Amniotic epithelial cell (primary cell): ENCODE results near the gene RCVRN.

Experiments used
- DNase-seq: peaks from one replicate; pipeline ENCODE4 v3.0.0-alpha.2; 2010; ENCODE audit warnings: low read depth

RCVRN gene

GRCh38 chr17:9905078-9905415 is at the start of gene RCVRN:
RCVRN (minus strand) TSS chr17:9905271; CDS start chr17:9905180, 91 bp downstream.
- DNase-seq, result no peak

GRCh38 chr17:9953492-9953891 is 48.4 kb upstream of the RCVRN start:
- DNase-seq, result no peak

- DNase-seq, result no peak
Measured at GRCh38 chr17:9951803-9952202, 46.7 kb upstream of the RCVRN start.

DNA sequence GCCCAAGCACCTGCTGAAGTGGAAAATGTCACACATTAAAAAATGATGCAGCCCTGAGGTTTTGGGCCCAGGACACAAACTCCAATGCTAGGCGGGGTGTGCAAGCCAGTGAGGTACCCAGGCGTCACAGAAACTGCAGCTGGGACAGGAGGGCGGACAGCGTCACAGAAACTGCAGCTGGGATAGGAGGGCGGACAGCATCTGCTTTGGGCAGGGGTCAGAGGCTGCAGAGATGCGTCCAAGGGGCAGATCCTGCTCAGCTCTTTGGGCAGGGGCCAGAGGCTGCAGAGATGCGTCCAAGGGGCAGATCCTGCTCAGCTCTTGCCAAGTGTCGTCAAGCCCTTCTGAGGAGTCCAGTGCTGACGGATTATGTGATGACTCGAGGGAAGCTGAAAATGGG is 43.9 kb upstream of the RCVRN start:
- DNase-seq, result no peak

DNA sequence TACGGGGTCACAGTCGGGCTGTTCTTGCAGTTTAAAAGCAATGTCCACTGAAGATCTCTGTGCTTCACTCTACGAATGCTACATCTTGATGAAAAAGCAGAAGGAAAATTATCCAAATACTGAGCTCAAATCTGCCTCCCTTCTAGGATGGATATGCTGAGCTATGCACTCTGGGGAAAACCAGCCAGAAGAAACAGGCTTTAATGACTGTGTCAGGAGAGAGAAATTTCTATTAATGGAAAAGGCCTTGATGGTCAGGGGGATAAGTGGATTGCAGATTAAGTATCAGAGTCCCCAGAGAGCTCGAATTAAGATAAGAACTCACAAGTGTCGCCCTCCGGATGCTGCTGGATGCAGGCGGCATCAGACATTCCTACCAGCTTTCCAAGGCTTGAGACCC is 39.6 kb upstream of the RCVRN start:
- no peak for DNase-seq

GRCh38 chr17:9943343-9943742 is 38.3 kb upstream of the RCVRN start:
- no peak for DNase-seq

DNA sequence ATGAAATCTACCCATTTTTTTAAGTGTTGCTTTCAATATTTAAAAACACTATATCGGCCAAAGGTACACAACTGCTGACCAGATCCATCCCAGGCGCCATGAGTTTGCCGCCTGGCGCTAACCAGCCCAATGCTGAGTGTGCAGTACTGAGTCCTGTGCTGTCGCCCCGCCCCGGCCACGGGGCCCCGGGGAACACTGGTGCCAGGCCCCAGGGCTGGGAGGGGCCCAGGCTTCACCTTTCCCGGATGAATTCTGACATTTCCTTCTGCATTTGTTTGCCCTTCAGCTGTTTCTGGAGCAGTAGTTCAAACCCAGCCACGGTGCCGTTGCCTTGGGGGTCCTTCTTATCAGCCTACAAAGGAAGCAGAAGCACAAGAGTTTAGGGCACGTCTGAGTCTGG is 37.8 kb upstream of the RCVRN start:
- DNase-seq, result no peak

GRCh38 chr17:9941305-9941704 is 36.2 kb upstream of the RCVRN start:
- DNase-seq, result no peak

GRCh38 chr17:9940841-9941240 is 35.8 kb upstream of the RCVRN start:
- DNase-seq, result no peak

DNA sequence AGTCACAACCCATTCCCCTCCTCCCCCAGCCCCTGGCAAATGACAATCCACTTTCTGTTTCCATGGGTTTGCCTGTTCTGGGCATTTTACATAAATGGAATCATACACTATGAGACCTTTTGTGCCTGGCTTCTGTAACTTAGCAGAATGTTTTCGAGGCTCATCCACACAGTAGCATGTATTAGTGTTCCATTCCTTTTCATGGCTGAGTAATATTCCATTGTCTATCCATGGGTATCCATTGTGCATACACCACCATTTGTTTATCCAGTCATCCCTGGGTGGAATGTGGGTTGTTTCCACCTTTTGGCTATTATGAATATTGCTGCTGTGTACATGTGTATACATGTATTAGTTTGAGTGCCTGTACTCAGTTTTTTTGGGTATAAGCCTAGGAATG is 33.7 kb upstream of the RCVRN start:
- no peak for DNase-seq

DNA sequence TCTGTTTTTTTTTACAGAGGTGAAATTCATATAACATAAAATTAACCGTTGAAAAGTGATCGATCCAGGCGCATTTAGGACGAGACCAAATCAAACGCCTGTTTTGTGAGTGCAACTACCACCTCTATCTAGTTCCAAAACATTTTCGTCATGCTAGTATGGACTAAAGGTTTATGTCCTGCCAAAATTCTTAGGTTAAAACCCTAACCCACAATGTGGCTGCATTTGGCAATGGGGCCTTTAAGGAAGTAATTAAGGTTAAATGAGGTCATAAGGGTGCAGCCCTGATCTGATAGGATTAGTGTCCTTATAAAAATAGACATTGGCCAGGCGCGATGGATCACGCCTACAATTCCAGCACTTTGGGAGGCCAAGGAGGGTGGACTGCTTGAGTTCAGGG is 32.8 kb upstream of the RCVRN start:
- DNase-seq, result no peak

- DNase-seq, result no peak
Measured at GRCh38 chr17:9937241-9937761, 32.2 kb upstream of the RCVRN start.

GRCh38 chr17:9936095-9936494 is 31.0 kb upstream of the RCVRN start:
- DNase-seq, result no peak

DNA sequence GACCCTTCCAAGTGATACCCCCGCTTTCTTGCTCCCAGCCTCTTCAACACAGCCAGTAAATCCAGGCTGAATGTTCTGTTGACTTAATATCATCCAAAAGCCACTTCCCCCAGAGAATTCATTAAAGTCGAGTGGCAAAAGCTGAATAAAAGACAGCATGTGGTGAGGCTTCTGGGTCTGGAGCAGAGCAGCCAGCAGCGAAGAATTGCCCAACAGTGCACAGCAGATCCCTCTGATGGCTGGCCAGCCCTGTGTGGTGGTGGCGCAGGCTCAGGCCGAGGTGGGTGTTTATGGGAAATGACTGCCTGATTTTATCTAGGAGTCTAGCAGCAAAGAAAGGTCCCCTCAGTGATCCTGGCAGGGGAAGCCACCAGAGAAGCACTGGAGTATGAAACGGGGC is 30.3 kb upstream of the RCVRN start:
- DNase-seq, result peak; percentile 24

- DNase-seq, result no peak
Measured at GRCh38 chr17:9934331-9934730, 29.3 kb upstream of the RCVRN start.

DNA sequence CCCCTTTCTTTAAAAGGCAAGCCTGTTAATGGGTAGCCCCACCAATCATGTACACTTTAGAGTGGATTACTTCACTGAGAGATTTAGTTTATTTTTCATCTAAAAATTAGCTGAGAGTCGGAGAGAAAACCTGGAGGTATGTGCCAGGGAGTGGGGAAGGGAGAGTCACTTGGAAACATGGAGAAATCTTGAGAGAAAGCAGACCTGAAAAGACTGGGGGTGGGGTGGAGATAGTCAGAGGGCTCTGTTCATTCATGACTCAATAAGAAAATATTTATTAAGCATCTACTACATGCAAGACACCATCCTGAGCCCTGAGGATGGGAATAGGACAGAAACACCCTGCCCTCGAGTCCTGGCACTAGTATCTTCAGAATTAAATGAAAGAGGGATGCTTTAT is 27.4 kb upstream of the RCVRN start:
- DNase-seq, result peak; percentile 87

DNA sequence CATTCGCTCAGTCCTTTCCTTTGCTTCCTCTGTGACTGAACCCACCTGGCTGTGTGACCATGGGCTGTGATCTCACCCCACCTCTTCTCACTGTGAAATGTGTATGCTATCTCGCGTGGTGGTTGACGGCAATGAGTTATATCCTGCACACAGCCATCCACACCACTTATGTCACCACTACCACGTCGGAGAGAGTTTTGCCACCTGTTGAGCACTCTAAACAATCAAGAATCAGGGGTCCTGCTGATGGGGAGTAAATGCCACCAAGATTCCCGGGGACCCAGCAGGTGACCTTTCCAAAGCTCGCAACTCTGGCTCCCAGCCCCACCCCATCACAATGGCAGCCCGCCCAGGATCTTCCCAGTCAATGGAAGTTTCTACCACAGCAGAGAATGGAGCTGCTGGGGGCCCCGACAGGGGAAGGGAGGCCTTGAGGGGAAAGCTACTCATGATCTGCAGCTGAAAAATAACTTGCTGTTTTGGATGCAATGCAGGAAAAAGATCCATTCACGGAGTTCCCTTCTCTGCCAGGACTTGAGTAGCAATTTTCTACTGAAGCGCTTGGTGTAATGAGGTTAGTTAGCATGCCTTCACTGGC is 26.2 kb upstream of the RCVRN start:
- no peak for DNase-seq

- DNase-seq, result peak; percentile 19
Measured at GRCh38 chr17:9929871-9930270, 24.8 kb upstream of the RCVRN start.

GRCh38 chr17:9928601-9929333 is 23.7 kb upstream of the RCVRN start:
- DNase-seq, result peak; percentile 83

GRCh38 chr17:9926150-9926804 is 21.2 kb upstream of the RCVRN start:
- no peak for DNase-seq

DNA sequence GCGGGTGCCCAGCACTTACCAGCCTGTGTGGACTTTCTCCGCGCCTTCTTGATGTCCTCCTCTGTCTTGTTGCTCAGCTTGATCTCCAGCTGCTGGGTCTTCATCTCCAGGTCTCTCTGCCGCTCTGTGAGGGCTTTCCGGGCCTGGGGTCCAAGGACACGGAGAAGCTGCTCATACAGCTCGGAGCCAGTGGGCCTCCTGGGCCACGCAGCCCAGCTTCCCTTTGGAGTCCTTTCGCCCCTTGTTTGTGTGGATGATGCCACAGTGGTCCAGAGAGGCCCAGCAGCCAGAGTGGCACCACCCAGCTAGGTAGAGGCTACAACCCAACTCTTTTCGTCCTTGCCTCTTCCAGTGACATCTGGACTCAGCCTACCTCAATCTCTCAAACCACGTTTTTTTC is 20.4 kb upstream of the RCVRN start:
- DNase-seq, result no peak

DNA sequence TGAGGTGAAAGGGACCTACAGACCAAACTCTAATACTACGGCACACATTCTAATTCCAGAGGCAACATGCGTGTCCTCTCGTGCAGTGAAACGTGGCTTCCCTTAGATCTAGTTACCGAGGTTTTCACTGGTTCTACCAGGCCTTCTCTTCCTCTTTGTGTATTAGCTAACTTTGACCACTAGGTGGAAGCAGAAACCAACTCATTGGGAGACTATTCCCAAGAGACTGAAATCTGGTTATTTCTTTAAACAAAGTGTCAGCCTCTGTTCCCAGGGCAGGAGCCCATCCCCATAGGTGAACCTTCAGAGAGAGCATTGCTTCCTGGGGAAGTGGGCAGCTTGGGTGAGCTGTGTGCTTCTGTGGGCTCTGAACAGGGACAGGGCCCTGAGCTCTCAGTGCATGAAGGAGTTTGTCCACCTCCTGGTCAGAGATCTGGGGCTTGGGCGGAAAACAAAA is 19.7 kb upstream of the RCVRN start:
- DNase-seq, result peak; percentile 61
